ENCODE data around the gene CEP120. TPM values are rescaled to one million over a fixed set of nuclear protein-coding genes. Genes with fewer than 3 reads are reported as not detected.
A peak's percentile ranks its signal among the peaks of the same experiment; 100 is the strongest.

The CEP120 gene
- polyA plus RNA-seq, 4 donors, result 4.1 to 12.6 (median 5.1) TPM

- WGBS, 3 donors, result 13 to 41% (median 22%) methylated on average over 3 of the region's 3 CpGs
- Histone ChIP-seq H3K9me3 (ENCODE audit: control insufficient read depth in 2 of 2, insufficient read depth in 1 of 2, low read depth in 1 of 2, low read length in 1 of 2) (no peaks in the 10 kb centered on the region), H3K4me1 (ENCODE audit: control insufficient read depth in 3 of 3, insufficient read depth in 2 of 3, low read depth in 1 of 3, low read length in 2 of 3) (peaks cover 3 to 7% (median 6%) of the 10 kb centered on the region in 3 donors), H3K27ac (ENCODE audit: low read depth in 1 of 3, low read length in 2 of 3) (peak overlapping the region in 1 of 3 donors; percentile 49), H3K36me3 (ENCODE audit: control insufficient read depth in 3 of 3, insufficient read depth in 2 of 3, low read depth in 1 of 3, low read length in 3 of 3) (no peaks in the 10 kb centered on the region), H3K27me3 (ENCODE audit: control insufficient read depth in 3 of 3, insufficient read depth in 3 of 3, low read length in 3 of 3) (no peaks in the 10 kb centered on the region), H3K4me3 (ENCODE audit: low read depth in 1 of 3, low read length in 3 of 3) (no peak overlapping the region)
- DNase-seq (peak; percentile 80 to 87), FAIRE-seq (peak; percentile 65)
Observed at GRCh38 chr5:123448017-123448617, 24.9 kb upstream of the CEP120 start.

GRCh38 chr5:123444016-123444415 lies 20.8 kb upstream of the CEP120 start:
- Histone ChIP-seq H3K27ac (ENCODE audit: low read depth in 1 of 3, low read length in 2 of 3) (no peak overlapping the region), H3K27me3 (ENCODE audit: control insufficient read depth in 3 of 3, insufficient read depth in 3 of 3, low read length in 3 of 3) (no peaks in the 10 kb centered on the region), H3K9me3 (ENCODE audit: control insufficient read depth in 2 of 2, insufficient read depth in 1 of 2, low read depth in 1 of 2, low read length in 1 of 2) (no peaks in the 10 kb centered on the region), H3K4me1 (ENCODE audit: control insufficient read depth in 3 of 3, insufficient read depth in 2 of 3, low read depth in 1 of 3, low read length in 2 of 3) (peaks cover 0 to 3% (median 2%) of the 10 kb centered on the region in 3 donors), H3K4me3 (ENCODE audit: low read depth in 1 of 3, low read length in 3 of 3) (no peak overlapping the region), H3K36me3 (ENCODE audit: control insufficient read depth in 3 of 3, insufficient read depth in 2 of 3, low read depth in 1 of 3, low read length in 3 of 3) (no peaks in the 10 kb centered on the region)
- 73 to 79% (median 78%) methylated on average over 3 of the region's 3 CpGs for WGBS, 3 donors
- FAIRE-seq (no peak), DNase-seq (no peak)

GRCh38 chr5:123441408-123441807 lies 18.2 kb upstream of the CEP120 start:
- WGBS, 3 donors, result 81 to 86% (median 82%) methylated on average over 1 of the region's 1 CpG

GRCh38 chr5:123440456-123441181 lies 17.4 kb upstream of the CEP120 start:
- DNase-seq (no peak), FAIRE-seq (no peak)
- Histone ChIP-seq H3K4me1 (ENCODE audit: control insufficient read depth in 3 of 3, insufficient read depth in 2 of 3, low read depth in 1 of 3, low read length in 2 of 3) (no peaks in the 10 kb centered on the region), H3K27ac (ENCODE audit: low read depth in 1 of 3, low read length in 2 of 3) (no peak overlapping the region), H3K9me3 (ENCODE audit: control insufficient read depth in 2 of 2, insufficient read depth in 1 of 2, low read depth in 1 of 2, low read length in 1 of 2) (no peaks in the 10 kb centered on the region), H3K4me3 (ENCODE audit: low read depth in 1 of 3, low read length in 3 of 3) (no peak overlapping the region), H3K27me3 (ENCODE audit: control insufficient read depth in 3 of 3, insufficient read depth in 3 of 3, low read length in 3 of 3) (no peaks in the 10 kb centered on the region), H3K36me3 (ENCODE audit: control insufficient read depth in 3 of 3, insufficient read depth in 2 of 3, low read depth in 1 of 3, low read length in 3 of 3) (no peaks in the 10 kb centered on the region)
- WGBS, 3 donors, result 92 to 97% (median 93%) methylated on average over 1 of the region's 1 CpG

More at GRCh38 chr5:123441408-123441807, 18.2 kb upstream of the CEP120 start:
- no peak overlapping the region for H3K27ac ChIP-seq (ENCODE audit: low read depth in 1 of 3, low read length in 2 of 3)
- no peak for DNase-seq
- H3K9me3 ChIP-seq (ENCODE audit: control insufficient read depth in 2 of 2, insufficient read depth in 1 of 2, low read depth in 1 of 2, low read length in 1 of 2), result no peaks in the 10 kb centered on the region
- no peaks in the 10 kb centered on the region for H3K4me1 ChIP-seq (ENCODE audit: control insufficient read depth in 3 of 3, insufficient read depth in 2 of 3, low read depth in 1 of 3, low read length in 2 of 3)
- no peaks in the 10 kb centered on the region for H3K36me3 ChIP-seq (ENCODE audit: control insufficient read depth in 3 of 3, insufficient read depth in 2 of 3, low read depth in 1 of 3, low read length in 3 of 3)
- H3K4me3 ChIP-seq (ENCODE audit: low read depth in 1 of 3, low read length in 3 of 3), result no peak overlapping the region
- no peaks in the 10 kb centered on the region for H3K27me3 ChIP-seq (ENCODE audit: control insufficient read depth in 3 of 3, insufficient read depth in 3 of 3, low read length in 3 of 3)
- no peak for FAIRE-seq

- no peak for FAIRE-seq
- 82 to 96% (median 94%) methylated on average over 5 of the region's 5 CpGs for WGBS, 3 donors
Observed at GRCh38 chr5:123439709-123440108, 16.5 kb upstream of the CEP120 start.

GRCh38 chr5:123438902-123439301 lies 15.7 kb upstream of the CEP120 start:
- no peaks in the 10 kb centered on the region for H3K9me3 ChIP-seq (ENCODE audit: control insufficient read depth in 2 of 2, insufficient read depth in 1 of 2, low read depth in 1 of 2, low read length in 1 of 2)
- WGBS, 3 donors, result 64 to 74% (median 65%) methylated on average over 5 of the region's 5 CpGs
- DNase-seq, result no peak
- no peaks in the 10 kb centered on the region for H3K36me3 ChIP-seq (ENCODE audit: control insufficient read depth in 3 of 3, insufficient read depth in 2 of 3, low read depth in 1 of 3, low read length in 3 of 3)
- no peak overlapping the region for H3K4me3 ChIP-seq (ENCODE audit: low read depth in 1 of 3, low read length in 3 of 3)
- H3K4me1 ChIP-seq (ENCODE audit: control insufficient read depth in 3 of 3, insufficient read depth in 2 of 3, low read depth in 1 of 3, low read length in 2 of 3), result no peaks in the 10 kb centered on the region
- no peak overlapping the region for H3K27ac ChIP-seq (ENCODE audit: low read depth in 1 of 3, low read length in 2 of 3)
- FAIRE-seq, result no peak
- no peaks in the 10 kb centered on the region for H3K27me3 ChIP-seq (ENCODE audit: control insufficient read depth in 3 of 3, insufficient read depth in 3 of 3, low read length in 3 of 3)

More at GRCh38 chr5:123439709-123440108, 16.5 kb upstream of the CEP120 start:
- H3K27ac ChIP-seq (ENCODE audit: low read depth in 1 of 3, low read length in 2 of 3), result no peak overlapping the region
- DNase-seq, result no peak
- no peaks in the 10 kb centered on the region for H3K4me1 ChIP-seq (ENCODE audit: control insufficient read depth in 3 of 3, insufficient read depth in 2 of 3, low read depth in 1 of 3, low read length in 2 of 3)
- no peaks in the 10 kb centered on the region for H3K9me3 ChIP-seq (ENCODE audit: control insufficient read depth in 2 of 2, insufficient read depth in 1 of 2, low read depth in 1 of 2, low read length in 1 of 2)
- H3K4me3 ChIP-seq (ENCODE audit: low read depth in 1 of 3, low read length in 3 of 3), result no peak overlapping the region
- no peaks in the 10 kb centered on the region for H3K36me3 ChIP-seq (ENCODE audit: control insufficient read depth in 3 of 3, insufficient read depth in 2 of 3, low read depth in 1 of 3, low read length in 3 of 3)
- no peaks in the 10 kb centered on the region for H3K27me3 ChIP-seq (ENCODE audit: control insufficient read depth in 3 of 3, insufficient read depth in 3 of 3, low read length in 3 of 3)

- Histone ChIP-seq H3K27me3 (ENCODE audit: control insufficient read depth in 3 of 3, insufficient read depth in 3 of 3, low read length in 3 of 3) (no peaks in the 10 kb centered on the region), H3K27ac (ENCODE audit: low read depth in 1 of 3, low read length in 2 of 3) (no peak overlapping the region), H3K4me3 (ENCODE audit: low read depth in 1 of 3, low read length in 3 of 3) (no peak overlapping the region), H3K36me3 (ENCODE audit: control insufficient read depth in 3 of 3, insufficient read depth in 2 of 3, low read depth in 1 of 3, low read length in 3 of 3) (no peaks in the 10 kb centered on the region), H3K9me3 (ENCODE audit: control insufficient read depth in 2 of 2, insufficient read depth in 1 of 2, low read depth in 1 of 2, low read length in 1 of 2) (no peaks in the 10 kb centered on the region), H3K4me1 (ENCODE audit: control insufficient read depth in 3 of 3, insufficient read depth in 2 of 3, low read depth in 1 of 3, low read length in 2 of 3) (no peaks in the 10 kb centered on the region)
- 38 to 70% (median 66%) methylated on average over 2 of the region's 2 CpGs for WGBS, 3 donors
- DNase-seq (no peak), FAIRE-seq (no peak)
Observed at GRCh38 chr5:123438244-123438643, 15.0 kb upstream of the CEP120 start.

GRCh38 chr5:123436201-123436600 lies 13.0 kb upstream of the CEP120 start:
- no peak for DNase-seq
- Histone ChIP-seq H3K9me3 (ENCODE audit: control insufficient read depth in 2 of 2, insufficient read depth in 1 of 2, low read depth in 1 of 2, low read length in 1 of 2) (no peaks in the 10 kb centered on the region), H3K27me3 (ENCODE audit: control insufficient read depth in 3 of 3, insufficient read depth in 3 of 3, low read length in 3 of 3) (no peaks in the 10 kb centered on the region), H3K4me3 (ENCODE audit: low read depth in 1 of 3, low read length in 3 of 3) (no peak overlapping the region), H3K4me1 (ENCODE audit: control insufficient read depth in 3 of 3, insufficient read depth in 2 of 3, low read depth in 1 of 3, low read length in 2 of 3) (no peaks in the 10 kb centered on the region), H3K27ac (ENCODE audit: low read depth in 1 of 3, low read length in 2 of 3) (no peak overlapping the region), H3K36me3 (ENCODE audit: control insufficient read depth in 3 of 3, insufficient read depth in 2 of 3, low read depth in 1 of 3, low read length in 3 of 3) (no peaks in the 10 kb centered on the region)
- no peak for FAIRE-seq
- WGBS, 3 donors, result 94 to 100% (median 98%) methylated on average over 1 of the region's 1 CpG
